Ramos (cell line): ENCODE results near the gene EPHB2.

Experiments used
- in situ Hi-C: fragments of 300-500 bp; cut with MboI; formaldehyde crosslinking; loops from one replicate; pipeline ENCODE4 v1.14.3; 2022; ENCODE audit warnings: low sequenced_read_pairs; ENCODE audit not compliant: unreplicated experiment

EPHB2 gene

DNA sequence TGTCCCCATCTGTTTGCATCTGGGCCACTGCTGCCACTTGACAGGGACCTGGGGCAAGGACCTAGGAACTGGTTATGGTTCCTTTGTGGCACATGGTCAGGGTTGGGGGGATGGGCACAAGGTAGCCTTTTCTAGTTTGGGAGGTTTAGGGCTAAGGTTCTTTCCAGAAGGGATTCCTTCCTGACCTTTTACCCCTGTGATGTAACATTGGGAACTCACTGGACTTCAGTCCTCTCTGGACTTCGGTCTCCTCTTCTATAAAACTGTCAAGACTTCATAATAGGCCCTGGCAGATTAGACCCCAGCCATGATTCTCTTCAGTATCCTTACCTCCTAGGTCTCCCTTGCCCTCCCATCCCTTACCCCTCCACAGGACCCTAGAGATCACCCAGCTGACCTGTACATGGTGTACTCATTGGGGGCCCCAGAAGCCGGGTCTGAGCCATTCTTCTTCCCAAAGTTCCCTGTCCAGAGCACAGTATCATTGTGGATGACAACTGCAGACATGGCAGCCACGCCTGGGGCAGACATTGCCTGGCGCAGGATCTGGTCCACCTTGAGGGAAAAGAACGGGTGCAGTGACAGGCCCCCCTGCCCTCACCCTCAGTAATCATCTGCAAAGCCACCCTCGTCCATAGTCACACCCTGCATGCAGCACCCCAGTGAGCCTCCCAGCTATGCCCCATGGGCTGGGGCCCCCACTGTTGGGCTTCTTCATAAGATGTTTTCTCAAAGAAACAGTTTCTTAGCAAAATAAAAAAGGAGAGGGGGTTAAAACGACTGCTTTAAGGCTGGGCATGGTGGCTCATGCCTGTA lies 249.1 kb downstream of the EPHB2 start:
- in situ Hi-C loops, result no loop called here

DNA sequence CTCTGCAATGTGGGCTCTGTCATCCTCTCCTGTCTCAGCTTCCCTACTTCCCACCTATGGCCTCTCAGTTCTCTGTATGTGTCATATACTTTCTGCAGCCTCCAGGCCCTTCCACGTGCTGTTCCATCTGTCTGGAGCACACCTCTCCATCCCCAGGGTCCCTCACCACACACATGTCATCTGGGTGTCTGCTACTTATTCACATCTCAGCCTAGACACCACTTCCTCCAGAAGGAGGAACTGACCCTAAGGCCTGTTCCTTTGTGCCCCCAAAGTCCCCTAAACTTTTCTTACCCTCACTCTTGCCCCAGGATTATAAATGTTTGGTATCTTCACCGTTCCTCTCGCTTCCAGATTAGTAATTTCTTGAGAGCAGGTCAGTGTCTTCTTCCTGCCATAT lies 251.9 kb downstream of the EPHB2 start:
- in situ Hi-C loops, result no loop called here

DNA sequence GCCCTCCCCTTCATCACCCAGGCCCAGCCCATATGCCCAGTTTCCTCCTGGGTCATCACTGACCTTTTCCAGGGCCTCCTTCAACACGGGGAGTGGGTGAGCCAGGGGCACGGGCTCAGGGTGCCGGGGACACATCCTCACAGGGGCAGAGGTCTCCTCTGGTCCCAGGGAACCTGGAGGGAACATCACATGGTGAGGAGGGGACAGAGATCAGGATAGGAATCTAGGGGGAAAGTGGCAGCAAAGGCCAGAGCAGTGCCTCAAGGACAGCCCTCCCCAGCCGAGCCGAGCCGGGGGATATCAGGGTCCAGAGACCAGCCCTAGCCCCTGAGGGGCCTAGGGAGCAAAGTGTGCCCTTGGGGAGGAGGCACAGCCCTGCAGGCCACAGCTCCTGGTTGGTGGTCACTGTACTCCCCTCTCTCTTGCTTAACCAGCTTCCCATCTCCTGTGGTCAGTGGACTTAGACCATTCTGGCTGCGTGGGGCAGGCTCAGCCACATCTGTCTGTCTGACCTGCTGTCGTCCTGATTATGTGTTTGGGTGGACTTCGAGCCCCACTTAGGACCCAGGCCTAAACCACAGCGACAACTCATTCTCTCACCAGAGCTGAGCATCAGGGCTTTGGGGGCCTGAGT lies 252.5 kb downstream of the EPHB2 start:
- in situ Hi-C loops, result no loop called here

DNA sequence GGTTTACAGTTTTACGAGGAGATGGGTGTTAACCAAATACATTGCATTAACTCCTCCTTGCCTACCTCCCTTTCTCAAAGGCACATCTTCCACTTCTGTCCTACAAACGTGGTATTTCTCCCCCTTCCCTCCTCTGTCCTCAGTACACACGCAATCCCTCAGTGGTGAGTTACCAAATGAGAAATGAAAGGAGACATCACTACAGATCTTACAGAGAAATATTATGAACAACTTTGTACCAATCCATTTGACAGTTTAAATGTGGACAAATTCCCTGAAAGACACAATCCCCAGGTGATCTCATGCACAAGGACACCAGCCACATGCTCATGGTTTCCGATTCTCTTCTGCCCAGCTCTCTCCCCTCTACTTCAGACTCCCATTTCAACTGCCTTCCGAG lies 255.7 kb downstream of the EPHB2 start:
- in situ Hi-C loops, result no loop called here

DNA sequence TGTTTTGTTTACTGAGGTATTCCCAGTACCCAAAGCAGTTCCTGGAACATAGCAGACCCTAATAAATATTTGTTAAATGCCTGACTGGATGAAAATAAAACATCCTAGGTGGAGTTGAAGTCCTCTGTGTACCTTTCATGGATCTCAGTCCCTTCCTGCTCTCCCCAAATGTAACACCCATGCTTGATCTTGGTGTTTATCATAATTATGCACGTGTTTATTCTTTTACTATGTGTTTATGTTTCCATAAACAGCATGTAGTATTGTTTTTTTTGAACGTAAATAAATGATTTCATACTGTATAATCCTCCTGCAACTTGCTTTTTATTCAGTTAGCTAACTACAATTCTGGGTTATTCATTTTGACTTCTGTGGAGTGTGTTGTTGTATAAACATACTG lies 257.2 kb downstream of the EPHB2 start:
- in situ Hi-C loops, result no loop called here

DNA sequence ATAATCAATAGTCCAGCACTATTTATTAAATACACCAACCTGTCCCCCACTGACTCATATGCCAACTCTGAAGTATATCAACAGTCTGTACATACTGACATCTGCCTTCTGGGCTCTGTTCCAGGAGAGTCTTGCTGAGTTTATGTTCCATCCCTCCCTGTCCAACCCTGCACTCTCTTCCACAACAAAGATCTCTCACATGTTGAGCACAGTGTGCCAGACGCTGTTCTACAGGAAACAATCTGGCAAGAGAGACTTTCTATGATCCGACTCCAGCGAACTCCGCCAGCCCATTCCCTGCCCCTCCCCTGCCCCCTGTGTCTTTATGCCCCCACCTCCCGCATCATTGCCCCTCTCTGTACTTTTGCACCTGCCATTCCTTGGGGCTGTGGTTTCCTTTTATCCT lies 258.7 kb downstream of the EPHB2 start:
- in situ Hi-C loops, result no loop called here

DNA sequence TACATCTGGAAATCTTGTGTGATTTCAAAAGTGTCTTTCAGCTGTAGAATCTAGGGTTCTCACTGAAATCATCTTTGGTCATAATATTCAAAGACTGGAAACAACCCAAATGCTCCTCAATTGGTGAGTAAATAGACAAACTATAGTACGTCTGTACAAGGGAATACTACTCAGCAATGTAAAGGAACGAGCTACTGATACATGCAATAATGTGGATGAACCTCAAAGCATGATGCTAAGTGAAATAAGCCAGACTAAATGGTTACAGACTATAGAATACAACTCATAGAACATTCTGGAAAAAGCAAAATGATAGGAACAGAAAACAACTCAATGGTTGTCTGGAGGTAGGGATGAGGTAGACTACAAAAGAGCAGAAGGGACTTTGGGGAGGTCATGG lies 259.5 kb downstream of the EPHB2 start:
- in situ Hi-C loops, result no loop called here
